ENCODE measurements around the gene MINDY4.

- TF ChIP-seq POLR2A (IDR thresholded peaks at IDR 0.05; ENCODE audit: low read depth, low read length) (no peak), POLR2AphosphoS5 (IDR thresholded peaks at IDR 0.05; ENCODE audit: low read depth, low read length) (no peak), PAX5 (IDR thresholded peaks at IDR 0.05; ENCODE audit: insufficient read depth, low read length, severe bottlenecking) (no peak), TAF1 (IDR thresholded peaks at IDR 0.05; ENCODE audit: low read depth, low read length) (no peak)
Observed at GRCh38 chr7:30816645-30817370, 45.6 kb downstream of the MINDY4 start.

Measured in GM12891 (cell line).